ENCODE data around the gene AXIN2. TPM values are rescaled to one million over a fixed set of nuclear protein-coding genes. Genes with fewer than 3 reads are reported as not detected.

The AXIN2 gene
- polyA plus RNA-seq, 1 experiment: 2.8 TPM

DNA sequence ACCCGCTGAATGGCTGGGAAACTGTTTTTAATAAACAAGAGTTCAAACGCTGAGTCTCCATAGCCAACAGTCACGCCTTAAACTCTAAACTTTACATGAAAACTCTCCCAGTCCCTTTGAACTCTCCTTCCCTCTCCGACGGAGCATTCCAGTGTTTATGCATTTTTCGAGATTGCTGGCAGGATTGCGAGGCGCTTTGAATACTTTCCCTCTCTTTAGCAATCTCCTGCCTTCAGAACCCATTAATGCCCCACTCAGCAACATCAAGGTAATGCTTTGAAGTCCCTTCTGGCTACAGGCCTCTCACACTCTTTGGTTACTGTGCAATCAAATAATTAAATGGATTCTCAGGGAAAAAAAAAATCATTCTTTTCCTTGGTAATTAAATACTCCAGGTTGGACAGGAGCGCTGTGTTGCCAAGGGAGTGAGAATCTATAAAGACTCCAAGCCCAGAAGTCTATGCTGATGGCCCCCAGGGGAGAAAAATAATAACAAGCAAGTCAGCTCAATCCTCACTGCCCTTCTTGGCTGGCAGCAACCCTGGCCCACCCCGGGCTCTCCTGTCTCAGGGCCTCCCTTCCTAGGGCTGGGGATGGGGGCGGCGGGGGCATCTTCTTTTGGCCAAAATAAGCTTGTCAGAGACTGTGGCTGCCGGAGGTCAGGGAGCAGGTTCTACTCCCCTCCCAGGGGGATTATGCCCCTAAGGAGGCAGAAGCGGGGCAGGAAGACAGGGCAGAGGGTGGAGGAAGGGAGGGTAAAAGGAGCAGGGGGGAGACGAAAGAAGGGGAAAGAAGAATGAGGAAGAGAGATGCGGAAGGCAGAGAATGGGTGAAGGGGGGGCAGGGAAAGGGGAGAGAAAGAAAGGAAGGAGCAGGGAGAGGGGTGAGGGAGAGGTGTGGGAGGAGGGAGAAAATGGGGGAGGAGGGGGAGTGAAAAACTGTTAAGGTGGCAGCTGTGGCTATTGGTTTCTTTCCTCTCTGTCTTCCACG lies 45.2 kb downstream of the AXIN2 start:
- CTCF ChIA-PET: no interaction called here
- peak overlapping the region; percentile 11 for H3K27ac ChIP-seq (ENCODE audit: low read depth, low read length)
- DNase-seq (ENCODE audit: low read depth, low spot score): peak; percentile 50
- no peaks in the 10 kb centered on the region for H3K9me3 ChIP-seq (ENCODE audit: control insufficient read depth, insufficient read depth, low read length)
- peaks cover 4% of the 10 kb centered on the region for H3K27me3 ChIP-seq (ENCODE audit: control insufficient read depth, insufficient read depth, low read length)
- H3K4me3 ChIP-seq (ENCODE audit: low read depth, low read length): no peak overlapping the region
- POLR2A ChIA-PET: no interaction called here
- TF ChIP-seq, protein P1, sequence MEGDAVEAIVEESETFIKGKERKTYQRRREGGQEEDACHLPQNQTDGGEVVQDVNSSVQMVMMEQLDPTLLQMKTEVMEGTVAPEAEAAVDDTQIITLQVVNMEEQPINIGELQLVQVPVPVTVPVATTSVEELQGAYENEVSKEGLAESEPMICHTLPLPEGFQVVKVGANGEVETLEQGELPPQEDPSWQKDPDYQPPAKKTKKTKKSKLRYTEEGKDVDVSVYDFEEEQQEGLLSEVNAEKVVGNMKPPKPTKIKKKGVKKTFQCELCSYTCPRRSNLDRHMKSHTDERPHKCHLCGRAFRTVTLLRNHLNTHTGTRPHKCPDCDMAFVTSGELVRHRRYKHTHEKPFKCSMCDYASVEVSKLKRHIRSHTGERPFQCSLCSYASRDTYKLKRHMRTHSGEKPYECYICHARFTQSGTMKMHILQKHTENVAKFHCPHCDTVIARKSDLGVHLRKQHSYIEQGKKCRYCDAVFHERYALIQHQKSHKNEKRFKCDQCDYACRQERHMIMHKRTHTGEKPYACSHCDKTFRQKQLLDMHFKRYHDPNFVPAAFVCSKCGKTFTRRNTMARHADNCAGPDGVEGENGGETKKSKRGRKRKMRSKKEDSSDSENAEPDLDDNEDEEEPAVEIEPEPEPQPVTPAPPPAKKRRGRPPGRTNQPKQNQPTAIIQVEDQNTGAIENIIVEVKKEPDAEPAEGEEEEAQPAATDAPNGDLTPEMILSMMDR (IDR thresholded peaks at IDR 0.05; ENCODE audit: low read depth, low read length): no peak

DNA sequence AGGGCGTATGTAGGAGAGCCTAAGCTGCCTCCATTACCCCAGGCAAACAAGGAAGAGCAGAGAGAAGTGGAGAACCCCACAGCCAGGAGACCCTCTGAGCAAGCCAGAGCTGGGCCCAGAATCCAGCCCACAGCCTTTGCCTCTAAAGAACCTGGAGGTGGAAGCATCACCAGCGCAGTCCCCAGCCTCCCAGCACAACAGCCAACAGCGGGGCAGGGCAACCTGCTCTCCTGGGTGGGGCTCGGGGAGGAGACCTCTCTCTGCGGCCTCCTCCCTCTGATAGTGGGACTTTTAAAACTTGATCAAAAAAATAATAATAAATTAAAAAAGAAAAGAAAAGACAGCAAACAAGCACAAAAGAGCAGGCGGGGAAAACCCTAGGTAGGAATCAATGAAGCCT lies 45.9 kb downstream of the AXIN2 start:
- Histone ChIP-seq H3K27ac (ENCODE audit: low read depth, low read length) (peak overlapping the region; percentile 11), H3K9me3 (ENCODE audit: control insufficient read depth, insufficient read depth, low read length) (no peaks in the 10 kb centered on the region), H3K4me3 (ENCODE audit: low read depth, low read length) (no peak overlapping the region), H3K27me3 (ENCODE audit: control insufficient read depth, insufficient read depth, low read length) (peaks cover 4% of the 10 kb centered on the region)
- no peak for DNase-seq (ENCODE audit: low read depth, low spot score)
- CTCF ChIA-PET: no interaction called here
- POLR2A ChIA-PET: no interaction called here
- TF ChIP-seq, protein P1 (IDR thresholded peaks at IDR 0.05; ENCODE audit: low read depth, low read length): no peak

DNA sequence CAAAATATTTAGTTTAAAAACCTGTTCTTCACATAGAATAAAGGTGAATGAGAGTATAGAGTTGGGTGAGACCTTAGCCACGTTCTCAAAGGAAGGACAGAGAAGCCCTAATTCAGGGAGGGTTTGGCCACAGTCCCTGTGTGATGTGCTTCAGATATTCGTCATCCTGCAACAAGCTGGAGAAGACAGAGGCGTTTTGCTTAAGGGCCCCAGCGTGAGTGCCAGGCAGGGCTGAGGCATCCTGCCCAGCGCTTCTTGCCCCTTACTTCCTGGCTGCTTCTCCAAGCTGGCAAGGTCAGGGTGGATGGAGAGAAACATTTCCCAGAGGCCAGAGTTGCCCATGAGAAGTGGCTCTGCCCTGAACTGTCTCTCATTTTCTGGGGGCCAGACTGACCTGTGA lies 46.9 kb downstream of the AXIN2 start:
- peaks cover 4% of the 10 kb centered on the region for H3K27me3 ChIP-seq (ENCODE audit: control insufficient read depth, insufficient read depth, low read length)
- POLR2A ChIA-PET: interaction anchor here (0.8 kb wide), 1 partner anchor 16 kb away, joined by 4 read pairs; no protein-coding TSS in a partner anchor
- DNase-seq (ENCODE audit: low read depth, low spot score): no peak
- H3K9me3 ChIP-seq (ENCODE audit: control insufficient read depth, insufficient read depth, low read length): no peaks in the 10 kb centered on the region
- TF ChIP-seq, protein P1 (IDR thresholded peaks at IDR 0.05; ENCODE audit: low read depth, low read length): no peak
- H3K27ac ChIP-seq (ENCODE audit: low read depth, low read length): peak overlapping the region; percentile 11
- CTCF ChIA-PET: no interaction called here
- no peak overlapping the region for H3K4me3 ChIP-seq (ENCODE audit: low read depth, low read length)

DNA sequence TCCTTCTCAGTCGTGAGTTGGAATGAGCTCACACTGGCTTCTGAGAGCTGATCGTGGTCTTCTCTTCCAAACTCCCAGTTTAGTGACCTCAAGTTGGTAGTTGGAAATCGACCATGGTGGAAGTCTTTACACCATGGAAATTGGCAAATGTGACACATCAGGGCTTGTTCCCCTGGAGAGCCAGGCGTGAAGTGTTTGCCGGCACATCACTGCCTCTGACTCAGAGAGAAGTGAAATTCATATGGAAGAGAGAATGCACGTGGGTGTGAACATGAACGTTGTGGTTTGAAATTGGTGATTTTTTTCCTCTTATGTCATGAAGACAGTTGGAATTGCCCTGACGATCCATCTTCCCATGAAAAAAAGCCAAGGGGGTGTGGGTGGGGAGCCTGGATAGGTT lies 47.4 kb downstream of the AXIN2 start:
- CTCF ChIA-PET: no interaction called here
- Histone ChIP-seq H3K27ac (ENCODE audit: low read depth, low read length) (no peak overlapping the region), H3K9me3 (ENCODE audit: control insufficient read depth, insufficient read depth, low read length) (no peaks in the 10 kb centered on the region), H3K27me3 (ENCODE audit: control insufficient read depth, insufficient read depth, low read length) (peaks cover 4% of the 10 kb centered on the region), H3K4me3 (ENCODE audit: low read depth, low read length) (no peak overlapping the region)
- POLR2A ChIA-PET: no interaction called here
- DNase-seq (ENCODE audit: low read depth, low spot score): no peak
- TF ChIP-seq, protein P1 (IDR thresholded peaks at IDR 0.05; ENCODE audit: low read depth, low read length): no peak

DNA sequence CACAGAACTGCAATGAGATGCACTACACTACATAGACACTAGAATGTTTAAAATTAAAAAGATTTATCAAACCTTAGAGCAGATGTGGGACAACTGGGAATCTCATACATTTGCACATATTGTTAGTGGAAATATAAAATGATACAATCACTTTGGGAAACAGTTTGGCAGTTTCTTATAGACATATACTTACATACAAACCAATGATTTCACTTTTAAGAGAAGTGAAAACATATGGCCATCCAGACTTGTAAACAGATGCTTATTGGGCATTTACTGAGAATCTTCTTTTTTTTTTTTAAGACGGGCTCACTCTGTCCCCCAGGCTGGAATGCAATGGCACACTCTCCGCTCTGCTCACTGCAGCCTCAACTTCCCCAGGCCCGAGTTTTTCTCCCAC lies 50.1 kb downstream of the AXIN2 start:
- Histone ChIP-seq H3K27me3 (ENCODE audit: control insufficient read depth, insufficient read depth, low read length) (peaks cover 4% of the 10 kb centered on the region), H3K9me3 (ENCODE audit: control insufficient read depth, insufficient read depth, low read length) (no peaks in the 10 kb centered on the region; the same call in 1 of the 2 replicates), H3K27ac (ENCODE audit: low read depth, low read length) (no peak overlapping the region), H3K4me3 (ENCODE audit: low read depth, low read length) (no peak overlapping the region)
- no peak for DNase-seq (ENCODE audit: low read depth, low spot score)
- TF ChIP-seq, protein P1 (IDR thresholded peaks at IDR 0.05; ENCODE audit: low read depth, low read length): no peak
- ChIA-PET CTCF (interaction anchor here (0.7 kb wide), 1 partner anchor 14 kb away, joined by 5 read pairs; no protein-coding TSS in a partner anchor), POLR2A (no interaction called here)
